ENCODE data around the gene OR52K1.

OR52K1 gene

GRCh38 chr11:4466131-4466870 is 16.1 kb upstream of the OR52K1 start:
- no peak overlapping the region for H3K27ac ChIP-seq
- TF ChIP-seq, protein P1, sequence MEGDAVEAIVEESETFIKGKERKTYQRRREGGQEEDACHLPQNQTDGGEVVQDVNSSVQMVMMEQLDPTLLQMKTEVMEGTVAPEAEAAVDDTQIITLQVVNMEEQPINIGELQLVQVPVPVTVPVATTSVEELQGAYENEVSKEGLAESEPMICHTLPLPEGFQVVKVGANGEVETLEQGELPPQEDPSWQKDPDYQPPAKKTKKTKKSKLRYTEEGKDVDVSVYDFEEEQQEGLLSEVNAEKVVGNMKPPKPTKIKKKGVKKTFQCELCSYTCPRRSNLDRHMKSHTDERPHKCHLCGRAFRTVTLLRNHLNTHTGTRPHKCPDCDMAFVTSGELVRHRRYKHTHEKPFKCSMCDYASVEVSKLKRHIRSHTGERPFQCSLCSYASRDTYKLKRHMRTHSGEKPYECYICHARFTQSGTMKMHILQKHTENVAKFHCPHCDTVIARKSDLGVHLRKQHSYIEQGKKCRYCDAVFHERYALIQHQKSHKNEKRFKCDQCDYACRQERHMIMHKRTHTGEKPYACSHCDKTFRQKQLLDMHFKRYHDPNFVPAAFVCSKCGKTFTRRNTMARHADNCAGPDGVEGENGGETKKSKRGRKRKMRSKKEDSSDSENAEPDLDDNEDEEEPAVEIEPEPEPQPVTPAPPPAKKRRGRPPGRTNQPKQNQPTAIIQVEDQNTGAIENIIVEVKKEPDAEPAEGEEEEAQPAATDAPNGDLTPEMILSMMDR (IDR thresholded peaks at IDR 0.05) = no peak

- no peak overlapping the region for H3K27ac ChIP-seq
- no peak for TF ChIP-seq ZFX (IDR thresholded peaks at IDR 0.05; ENCODE audit: borderline replicate concordance)
- TF ChIP-seq, protein P1 (IDR thresholded peaks at IDR 0.05) = no peak
These were observed 15.5 kb upstream of the OR52K1 start for GRCh38 chr11:4466871-4467442.

- no peak overlapping the region for H3K27ac ChIP-seq
- no peak for TF ChIP-seq ZFX (IDR thresholded peaks at IDR 0.05; ENCODE audit: borderline replicate concordance)
- TF ChIP-seq, protein P1 (IDR thresholded peaks at IDR 0.05) = no peak
These were observed 14.4 kb upstream of the OR52K1 start for GRCh38 chr11:4467811-4468606.

DNA sequence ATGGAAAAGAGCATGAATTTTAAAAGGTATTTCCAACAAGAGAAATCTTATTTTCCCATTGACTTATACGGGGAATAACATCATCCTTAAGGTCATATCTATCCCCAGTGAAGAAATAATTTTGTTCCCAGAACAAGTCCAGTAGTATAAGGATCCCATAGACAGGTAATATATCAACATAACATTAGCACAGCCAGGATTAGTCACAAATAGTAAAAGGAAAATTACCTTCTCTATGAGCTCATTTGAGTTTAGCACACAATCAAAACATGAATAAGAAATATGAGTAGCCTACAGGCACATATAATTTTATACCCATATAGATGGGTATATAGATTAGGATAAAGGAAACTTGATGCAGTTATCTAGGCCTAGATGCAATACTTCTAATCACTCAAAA is 2.8 kb upstream of the OR52K1 start:
- TF ChIP-seq, protein P1 (IDR thresholded peaks at IDR 0.05) = no peak
- no peak for TF ChIP-seq ZFX (IDR thresholded peaks at IDR 0.05; ENCODE audit: borderline replicate concordance)
- no peak overlapping the region for H3K27ac ChIP-seq

GRCh38 chr11:4480577-4481239 is 1.7 kb upstream of the OR52K1 start:
- TF ChIP-seq, protein P1 (IDR thresholded peaks at IDR 0.05) = no peak
- no peak for TF ChIP-seq ZFX (IDR thresholded peaks at IDR 0.05; ENCODE audit: borderline replicate concordance)
- H3K27ac ChIP-seq = no peak overlapping the region

GRCh38 chr11:4481240-4481582 is 1.2 kb upstream of the OR52K1 start:
- TF ChIP-seq, protein P1 (IDR thresholded peaks at IDR 0.05) = no peak
- TF ChIP-seq ZFX (IDR thresholded peaks at IDR 0.05; ENCODE audit: borderline replicate concordance) = no peak
- no peak overlapping the region for H3K27ac ChIP-seq
